ENCODE results near the gene INPP4B.

- TF ChIP-seq POLR2AphosphoS5 (IDR thresholded peaks at IDR 0.05), result no peak
- no peak for TF ChIP-seq CTCF (IDR thresholded peaks at IDR 0.05)
These were observed 406.0 kb downstream of the INPP4B start for GRCh38 chr4:142440093-142440492.

All from breast epithelium (tissue), 3 donors.